GM12872 (cell line): ENCODE measurements around the gene PPP4R2.

ENCODE experiments used
- CTCF ChIP-seq: IDR thresholded peaks from 3 replicates; pipeline ENCODE4 v1.5.1; 2011; ENCODE audit warnings: low read depth, mild to moderate bottlenecking, low read length, moderate library complexity; ENCODE audit not compliant: insufficient read depth

PPP4R2 gene

GRCh38 chr3:73072634-73073033 is 76.0 kb downstream of the PPP4R2 start:
- no peak for TF ChIP-seq CTCF

- TF ChIP-seq CTCF: no peak
Measured at GRCh38 chr3:73073091-73073707, 76.6 kb downstream of the PPP4R2 start.

- TF ChIP-seq CTCF: no peak
Measured at GRCh38 chr3:73074781-73075180, 78.2 kb downstream of the PPP4R2 start.

GRCh38 chr3:73080216-73080966 is 83.8 kb downstream of the PPP4R2 start:
- no peak for TF ChIP-seq CTCF

GRCh38 chr3:73081140-73081539 is 84.5 kb downstream of the PPP4R2 start:
- no peak for TF ChIP-seq CTCF

- TF ChIP-seq CTCF: no peak
Measured at GRCh38 chr3:73084170-73084569, 87.6 kb downstream of the PPP4R2 start.

GRCh38 chr3:73086071-73086494 is 89.5 kb downstream of the PPP4R2 start:
- TF ChIP-seq CTCF: peak; percentile 69
